Endothelial cell of umbilical vein (primary cell): Measurements from ENCODE around the gene APOBEC3G. TPM values are rescaled to one million over a fixed set of nuclear protein-coding genes. Genes with fewer than 3 reads are reported as not detected.

Experiments used
- BruUV-seq: library from RNA; stranded (reverse); fragments of 400-500 nt; replicated peaks from 2 replicates; lab custom pipeline; 2021; lab: Mats Ljungman, UMichigan
- CTCF ChIA-PET: fragments of 300-600, 350-600 bp; sonication (Branson Sonifier 250); formaldehyde crosslinking; loops from one replicate; lab custom pipeline; 2021; ENCODE audit warnings: antibody characterized with exemption, inconsistent platforms; lab: Charles Lee
- POLR2A ChIA-PET: fragments of 300-600, 350-600 bp; sonication (Branson Sonifier 250); formaldehyde crosslinking; loops from one replicate; lab custom pipeline; 2021; ENCODE audit warnings: antibody characterized with exemption, inconsistent platforms; lab: Charles Lee
- DNase-seq: peaks from one replicate; pipeline ENCODE4 v3.0.0-alpha.2; 2011; ENCODE audit warnings: low read depth, low spot score
- FAIRE-seq: peaks from 2 replicates; lab custom pipeline; 2011; peaks lifted over from hg19 to GRCh38; lab: Jason Lieb, UNC
- H2AFZ ChIP-seq: 2 replicates; pipeline ENCODE4 v1.6.0; 2012; ENCODE audit warnings: low read depth, low read length, control low read depth, inconsistent platforms
- H3K27ac ChIP-seq: 2 replicates; pipeline ENCODE4 v1.5.1; 2011; ENCODE audit warnings: low read depth, mild to moderate bottlenecking, control low read depth, low read length, moderate library complexity; ENCODE audit not compliant: insufficient read depth
- H3K27me3 ChIP-seq, 2 experiments: 2 replicates each; pipeline versions ENCODE4 v1.6.0 to v1.6.1; 2011; ENCODE audit warnings: low read length in 2 of 2, mixed read lengths in 1 of 2; ENCODE audit not compliant: control insufficient read depth in 2 of 2, insufficient read depth in 2 of 2
- H3K36me3 ChIP-seq, 2 experiments: 2 replicates in 1 of 2; 3 replicates in 1 of 2; pipeline ENCODE4 v1.5.1; 2011; ENCODE audit warnings: low read length in 2 of 2, mild to moderate bottlenecking in 1 of 2, moderate library complexity in 1 of 2; ENCODE audit not compliant: control insufficient read depth in 2 of 2, insufficient read depth in 2 of 2; ENCODE audit errors: extremely low read depth in 1 of 2
- H3K4me1 ChIP-seq: 3 replicates; pipeline ENCODE4 v1.5.1; 2011; ENCODE audit warnings: mild to moderate bottlenecking, low read length; ENCODE audit not compliant: control insufficient read depth, insufficient read depth; ENCODE audit errors: extremely low read depth
- H3K4me2 ChIP-seq: 2 replicates; pipeline ENCODE4 v1.6.1; 2011; ENCODE audit warnings: low read length, control low read depth, mixed read lengths; ENCODE audit not compliant: insufficient read depth
- H3K4me3 ChIP-seq, 3 experiments: fragments of 200-600 bp in 1 of 3; sonication (generic), shearing (Covaris generic) in 1 of 3; replicated peaks in 1 of 3; 2 replicates each; pipeline ENCODE4 v1.5.1; 2011 to 2016; ENCODE audit warnings: control low read depth in 3 of 3, low read length in 3 of 3, mild to moderate bottlenecking in 2 of 3, inconsistent platforms in 1 of 3, low read depth in 1 of 3, moderate library complexity in 1 of 3; ENCODE audit not compliant: insufficient read depth in 1 of 3
- H3K79me2 ChIP-seq: 2 replicates; pipeline ENCODE4 v1.6.0; 2012; ENCODE audit warnings: low read length, inconsistent platforms; ENCODE audit not compliant: control insufficient read depth, insufficient read depth
- H3K9ac ChIP-seq: replicated peaks from 2 replicates; pipeline ENCODE3; 2011; ENCODE audit warnings: low read length, control low read depth; ENCODE audit not compliant: insufficient read depth; ENCODE audit errors: extremely low read depth
- H3K9me1 ChIP-seq: replicated peaks from 3 replicates; pipeline ENCODE4 v1.6.0; 2011; ENCODE audit warnings: mild to moderate bottlenecking, low read length; ENCODE audit not compliant: control insufficient read depth, insufficient read depth; ENCODE audit errors: extremely low read depth
- H3K9me3 ChIP-seq: replicated peaks from 2 replicates; pipeline ENCODE4 v1.5.1; 2012; ENCODE audit warnings: low read length, inconsistent platforms; ENCODE audit not compliant: control insufficient read depth, insufficient read depth
- H4K20me1 ChIP-seq: replicated peaks from 2 replicates; pipeline ENCODE3; 2011; ENCODE audit warnings: mild to moderate bottlenecking, low read length; ENCODE audit not compliant: control insufficient read depth, insufficient read depth; ENCODE audit errors: extremely low read depth
- CTCF ChIP-seq, 2 donors: IDR thresholded peaks; 1 replicate in 1 of 2; 2 replicates in 1 of 2; pipeline ENCODE4 v1.5.1; 2011; ENCODE audit warnings: low read length in 2 of 2, mild to moderate bottlenecking in 2 of 2, moderate library complexity in 2 of 2, control low read depth in 1 of 2, inconsistent platforms in 1 of 2, low read depth in 1 of 2; ENCODE audit not compliant: insufficient read depth in 1 of 2; ENCODE audit errors: extremely low read depth in 1 of 2
- EZH2 ChIP-seq: IDR thresholded peaks from 2 replicates; pipeline ENCODE4 v1.6.1; 2012; ENCODE audit warnings: borderline replicate concordance, low read depth, mild to moderate bottlenecking, moderate library complexity, low read length, inconsistent platforms; ENCODE audit not compliant: severe bottlenecking
- FOS ChIP-seq: IDR thresholded peaks from 2 replicates; pipeline ENCODE4 v1.6.1; 2011; ENCODE audit warnings: mild to moderate bottlenecking, low read length, moderate library complexity, borderline replicate concordance; ENCODE audit not compliant: insufficient read depth
- GATA2 ChIP-seq: IDR thresholded peaks from 2 replicates; pipeline ENCODE4 v1.7.0; 2011; ENCODE audit warnings: low read depth, mild to moderate bottlenecking, moderate library complexity, mixed read lengths, low read length; ENCODE audit not compliant: insufficient read length, insufficient read depth
- JUN ChIP-seq: IDR thresholded peaks from 2 replicates; pipeline ENCODE4 v1.6.1; 2011; ENCODE audit warnings: borderline replicate concordance, low read depth; ENCODE audit not compliant: insufficient read length, insufficient read depth
- MAX ChIP-seq: IDR thresholded peaks from 2 replicates; pipeline ENCODE4 v1.6.1; 2011; ENCODE audit not compliant: insufficient read depth, insufficient read length
- MYC ChIP-seq: IDR thresholded peaks from one replicate; pipeline ENCODE4 v1.6.1; 2011; ENCODE audit warnings: mild to moderate bottlenecking, low read depth, low read length
- POLR2A ChIP-seq: IDR thresholded peaks from 2 replicates; pipeline ENCODE4 v1.6.1; 2012; ENCODE audit warnings: low read depth, mild to moderate bottlenecking, control low read depth, low read length
- POLR2AphosphoS5 ChIP-seq: IDR thresholded peaks from 2 replicates; pipeline ENCODE4 v1.6.1; 2012; ENCODE audit warnings: low read depth, mild to moderate bottlenecking, control low read depth, low read length, moderate library complexity; ENCODE audit not compliant: insufficient read depth
- dilution Hi-C: fragments of 300-500 bp; cut with MboI; formaldehyde crosslinking; loops from one replicate; pipeline ENCODE4 v1.15.0; 2019; ENCODE audit warnings: low sequenced_read_pairs; ENCODE audit not compliant: extremely low pct_ligation_motif_present
- intact Hi-C: fragments of 100-400 bp; cut with micrococcal nuclease; formaldehyde crosslinking; loops from one replicate; pipeline ENCODE4 v1.10.0; 2022
- polyA plus RNA-seq, 4 experiments: library from polyadenylated mRNA; depleted of rRNA in 3 of 4; stranded (reverse) in 3 of 4; unstranded in 1 of 4; fragments of >200 nt; gene quantifications; 2 replicates each; pipeline versions ENCODE4 v1.2.1 to v1.2.3, GENCODE V29; 2011 to 2012; ENCODE audit warnings: missing spikeins in 1 of 4
- total RNA-seq: library from RNA; stranded (reverse); gene quantifications from 2 replicates; pipeline ENCODE4 v1.2.3, GENCODE V29; 2021

Gene APOBEC3G
- total and polyA plus RNA-seq, 2 donors (not counting 3 experiments of a cell fraction or from before 2014, with no cell fraction given): 3.6 to 5.1 TPM

- dilution Hi-C loops (no loop called here), intact Hi-C loops (no loop called here)
- Histone ChIP-seq H3K9me3 (no peaks in the 10 kb centered on the region), H3K9me1 (no peaks in the 10 kb centered on the region), H3K27me3 (no peaks in the 10 kb centered on the region), H3K36me3 (no peaks in the 10 kb centered on the region), H3K4me2 (no peak overlapping the region), H2AFZ (no peak overlapping the region), H3K79me2 (no peaks in the 10 kb centered on the region), H4K20me1 (no peaks in the 10 kb centered on the region), H3K4me3 (no peak overlapping the region), H3K27ac (no peak overlapping the region), H3K9ac (no peak overlapping the region), H3K4me1 (no peaks in the 10 kb centered on the region)
- FAIRE-seq: no peak
- ChIA-PET CTCF (interaction anchor here (1.0 kb wide), 1 partner anchor 37 kb away, joined by 3 read pairs; no protein-coding TSS in a partner anchor), POLR2A (no interaction called here)
- DNase-seq: no peak
- no TSS peak for BruUV-seq
- no peak for TF ChIP-seq MAX
- no peak for TF ChIP-seq EZH2
- no peak for TF ChIP-seq POLR2A
- no peak for TF ChIP-seq CTCF (IDR thresholded peaks at IDR 0.05; ENCODE audit: extremely low read depth in 1 of 2, insufficient read depth in 1 of 2, low read depth in 1 of 2, low read length in 2 of 2)
- no peak for TF ChIP-seq GATA2
- TF ChIP-seq FOS: no peak
- TF ChIP-seq MYC: no peak
- no peak for TF ChIP-seq JUN
- no peak for TF ChIP-seq POLR2AphosphoS5
Observed at GRCh38 chr22:39084666-39085065, 7.6 kb downstream of the APOBEC3G start.
